GM23248 (cell line): ENCODE results near the gene AKT1S1.

Experiments
- EZH2 ChIP-seq: fragments of 200-600 bp; sonication (generic); IDR thresholded peaks from 2 replicates; pipeline ENCODE4 v1.6.1; 2018; ENCODE audit warnings: antibody characterized with exemption, mild to moderate bottlenecking; ENCODE audit not compliant: insufficient read depth, poor library complexity, severe bottlenecking
- EZH2phosphoT487 ChIP-seq: fragments of 200-600 bp; sonication (generic); IDR thresholded peaks from 2 replicates; pipeline ENCODE4 v1.6.1; 2018; ENCODE audit warnings: antibody characterized with exemption, moderate library complexity, mild to moderate bottlenecking, low read depth; ENCODE audit not compliant: insufficient read depth

- TF ChIP-seq EZH2 = no peak
- TF ChIP-seq EZH2phosphoT487 = no peak
Observed at GRCh38 chr19:49883094-49883493, 5.9 kb upstream of the AKT1S1 start.
